ENCODE data around the gene GTF2A1L. TPM values are rescaled to one million over a fixed set of nuclear protein-coding genes. Genes with fewer than 3 reads are reported as not detected.

The GTF2A1L gene, protein sequence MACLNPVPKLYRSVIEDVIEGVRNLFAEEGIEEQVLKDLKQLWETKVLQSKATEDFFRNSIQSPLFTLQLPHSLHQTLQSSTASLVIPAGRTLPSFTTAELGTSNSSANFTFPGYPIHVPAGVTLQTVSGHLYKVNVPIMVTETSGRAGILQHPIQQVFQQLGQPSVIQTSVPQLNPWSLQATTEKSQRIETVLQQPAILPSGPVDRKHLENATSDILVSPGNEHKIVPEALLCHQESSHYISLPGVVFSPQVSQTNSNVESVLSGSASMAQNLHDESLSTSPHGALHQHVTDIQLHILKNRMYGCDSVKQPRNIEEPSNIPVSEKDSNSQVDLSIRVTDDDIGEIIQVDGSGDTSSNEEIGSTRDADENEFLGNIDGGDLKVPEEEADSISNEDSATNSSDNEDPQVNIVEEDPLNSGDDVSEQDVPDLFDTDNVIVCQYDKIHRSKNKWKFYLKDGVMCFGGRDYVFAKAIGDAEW
- not detected for total RNA-seq

DNA sequence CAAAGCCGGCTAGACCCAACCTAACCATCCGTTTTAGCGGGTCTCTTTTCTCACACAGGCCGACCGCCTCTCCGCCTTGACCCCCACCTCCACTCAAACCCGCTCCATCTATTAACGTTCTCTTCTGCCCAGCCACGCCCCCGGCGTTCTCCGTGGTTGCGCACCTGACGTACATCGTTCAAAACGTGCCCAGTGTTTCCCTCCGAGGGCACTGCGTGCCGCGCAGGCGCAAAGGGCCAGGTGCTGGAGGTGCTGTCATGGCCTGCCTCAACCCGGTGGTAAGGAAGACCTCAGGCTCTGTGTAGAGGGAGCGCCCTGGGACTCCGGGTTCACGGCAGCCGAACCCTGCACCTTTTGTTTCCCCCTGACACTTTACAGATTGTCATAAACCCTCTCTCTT is at the start of gene GTF2A1L:
Gene GTF2A1L (plus strand): TSS at position 239 of the 400 bp plus-strand sequence. CDS start 19 bp downstream, at position 258.
- DNase-seq: no peak
- peaks cover 3% of the 10 kb centered on the region for H3K27me3 Mint-ChIP-seq
- H3K4me1 Mint-ChIP-seq (ENCODE audit: low read depth): no peaks in the 10 kb centered on the region
- H3K9me3 Mint-ChIP-seq: peaks cover 5% of the 10 kb centered on the region
- CTCF ChIA-PET: interaction anchor here (1.5 kb wide), 1 partner anchor 17 kb away, joined by 5 read pairs; no protein-coding TSS in a partner anchor
- H3K36me3 Mint-ChIP-seq: no peaks in the 10 kb centered on the region
- intact Hi-C loops (cut with micrococcal nuclease): no loop called here
- H3K4me3 Mint-ChIP-seq: no peak within 1 kb of the TSS
- POLR2A ChIA-PET: no interaction called here
- no peak within 1 kb of the TSS for H3K27ac Mint-ChIP-seq

DNA sequence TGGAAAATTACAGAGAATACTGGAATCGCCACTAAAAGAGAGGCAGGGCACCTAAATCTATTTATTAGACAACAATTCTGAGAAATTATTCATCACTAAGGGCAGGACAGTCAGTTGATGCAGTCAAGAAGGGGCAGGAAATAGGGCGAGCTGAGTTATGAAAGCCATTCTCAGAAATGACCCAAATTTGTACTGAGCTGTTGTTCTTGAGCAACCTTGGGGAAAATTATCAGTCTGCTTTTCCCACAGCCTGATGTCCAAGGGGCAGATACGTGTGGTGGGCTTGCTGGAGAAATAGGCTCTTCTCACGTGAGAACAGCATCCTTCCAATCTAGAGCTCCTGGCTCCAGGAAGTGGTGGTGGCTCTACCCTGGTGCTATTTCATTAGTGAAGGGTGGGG is 49.1 kb upstream of the GTF2A1L start:
- CTCF ChIA-PET: no interaction called here
- no peaks in the 10 kb centered on the region for H3K27me3 Mint-ChIP-seq
- no peak overlapping the region for H3K27ac Mint-ChIP-seq

DNA sequence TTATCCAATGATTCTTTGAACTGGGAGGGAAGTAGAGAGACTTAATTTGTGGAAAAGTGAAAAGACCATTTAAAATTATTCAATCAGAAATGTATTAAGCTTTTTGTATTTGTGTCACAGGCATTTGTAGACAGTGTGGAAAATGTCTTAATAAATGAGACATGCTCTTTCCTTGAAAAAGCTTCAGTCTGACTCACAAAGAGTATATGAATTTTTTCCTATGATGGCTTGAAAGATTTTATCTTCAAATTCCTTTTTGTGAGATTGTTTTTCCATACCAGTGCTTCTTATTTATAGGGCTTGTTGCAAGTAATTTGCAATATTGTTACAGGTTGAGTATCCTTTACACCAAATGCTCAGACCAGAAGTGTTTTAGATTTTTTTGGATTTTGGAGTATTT is 48.2 kb upstream of the GTF2A1L start:
- no peak for DNase-seq
- Mint-ChIP-seq H3K4me3 (no peak overlapping the region), H3K27me3 (no peaks in the 10 kb centered on the region), H3K27ac (no peak overlapping the region), H3K36me3 (no peaks in the 10 kb centered on the region), H3K9me3 (no peaks in the 10 kb centered on the region), H3K4me1 (ENCODE audit: low read depth) (peaks cover 5% of the 10 kb centered on the region)
- CTCF ChIA-PET: no interaction called here
- POLR2A ChIA-PET: no interaction called here
- intact Hi-C loops (cut with micrococcal nuclease): no loop called here

More for the DNA sequence above, 49.1 kb upstream of the GTF2A1L start:
- Mint-ChIP-seq H3K4me3 (no peak overlapping the region), H3K36me3 (no peaks in the 10 kb centered on the region), H3K4me1 (ENCODE audit: low read depth) (peaks cover 4% of the 10 kb centered on the region), H3K9me3 (no peaks in the 10 kb centered on the region)
- intact Hi-C loops (cut with micrococcal nuclease): no loop called here
- no peak for DNase-seq
- POLR2A ChIA-PET: no interaction called here

DNA sequence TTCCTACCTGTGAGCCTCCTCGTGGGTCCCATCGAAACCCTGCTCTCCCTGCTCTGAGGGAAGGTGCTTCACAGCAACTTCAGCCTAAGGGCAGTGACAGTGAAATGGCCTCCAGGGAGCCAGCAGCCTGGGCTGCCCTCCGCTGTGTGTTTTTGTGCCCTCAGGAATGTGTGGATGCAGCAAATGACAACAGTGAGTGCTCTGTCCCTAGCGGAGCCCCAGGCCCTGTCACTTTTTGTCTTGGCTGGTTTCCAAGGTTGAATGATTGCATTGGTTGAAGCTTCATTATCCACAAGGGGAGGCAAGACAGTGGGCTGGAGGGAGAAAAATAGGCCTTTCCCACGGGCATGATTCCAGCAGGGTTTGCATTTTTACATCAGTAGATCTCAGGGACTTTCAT is 44.8 kb upstream of the GTF2A1L start:
- Mint-ChIP-seq H3K27ac (no peak overlapping the region), H3K4me3 (no peak overlapping the region), H3K27me3 (no peaks in the 10 kb centered on the region), H3K4me1 (ENCODE audit: low read depth) (peaks cover 13% of the 10 kb centered on the region), H3K9me3 (no peaks in the 10 kb centered on the region), H3K36me3 (no peaks in the 10 kb centered on the region)
- ChIA-PET POLR2A (no interaction called here), CTCF (no interaction called here)
- no peak for DNase-seq
- intact Hi-C loops (cut with micrococcal nuclease): no loop called here

DNA sequence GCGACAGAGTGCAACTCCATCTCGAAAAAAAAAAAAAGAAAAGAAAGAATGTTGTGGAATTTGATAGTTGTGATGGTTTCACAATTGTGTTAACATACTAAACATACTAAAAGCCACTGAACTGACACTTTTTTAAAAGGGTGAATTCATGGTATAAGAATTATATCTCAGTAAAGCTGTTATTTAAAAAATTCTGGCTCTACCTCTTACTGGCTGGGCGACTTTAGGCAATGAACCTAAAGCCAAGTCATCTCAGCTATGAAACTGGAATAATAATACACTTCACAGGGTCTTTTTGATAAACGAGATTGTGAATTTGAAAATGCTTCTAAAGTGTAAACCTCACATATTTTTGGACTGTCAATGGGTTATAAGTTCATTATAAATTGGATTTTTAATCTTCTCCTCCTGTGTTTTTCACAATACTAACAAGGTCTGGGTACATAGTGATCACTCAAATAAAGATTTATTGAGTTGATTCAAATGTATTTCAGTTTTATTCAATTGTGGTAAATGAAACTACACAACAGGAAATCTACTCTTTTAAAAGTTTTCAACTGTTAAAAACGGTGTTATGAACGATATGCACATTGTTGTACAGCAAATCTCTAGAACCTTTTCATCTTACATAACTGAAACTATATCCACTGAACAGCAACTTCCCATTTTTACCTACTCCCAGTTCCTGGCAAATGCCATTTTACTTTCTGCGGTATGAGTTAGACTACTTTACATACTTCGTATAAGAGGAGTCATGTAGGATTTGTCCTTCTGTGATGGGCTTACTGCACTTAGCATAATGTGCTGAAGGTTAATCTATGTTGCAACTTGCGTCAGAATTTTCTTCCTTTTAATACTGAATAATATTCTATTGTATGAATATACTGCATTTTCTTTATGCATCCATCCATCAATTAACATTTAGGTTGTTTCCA is 43.0 kb upstream of the GTF2A1L start:
- Mint-ChIP-seq H3K9me3 (no peaks in the 10 kb centered on the region), H3K27me3 (no peaks in the 10 kb centered on the region), H3K27ac (no peak overlapping the region), H3K4me3 (no peak overlapping the region), H3K36me3 (no peaks in the 10 kb centered on the region), H3K4me1 (ENCODE audit: low read depth) (peaks cover 9% of the 10 kb centered on the region)
- ChIA-PET POLR2A (no interaction called here), CTCF (no interaction called here)
- intact Hi-C loops (cut with micrococcal nuclease): no loop called here
- DNase-seq: no peak

DNA sequence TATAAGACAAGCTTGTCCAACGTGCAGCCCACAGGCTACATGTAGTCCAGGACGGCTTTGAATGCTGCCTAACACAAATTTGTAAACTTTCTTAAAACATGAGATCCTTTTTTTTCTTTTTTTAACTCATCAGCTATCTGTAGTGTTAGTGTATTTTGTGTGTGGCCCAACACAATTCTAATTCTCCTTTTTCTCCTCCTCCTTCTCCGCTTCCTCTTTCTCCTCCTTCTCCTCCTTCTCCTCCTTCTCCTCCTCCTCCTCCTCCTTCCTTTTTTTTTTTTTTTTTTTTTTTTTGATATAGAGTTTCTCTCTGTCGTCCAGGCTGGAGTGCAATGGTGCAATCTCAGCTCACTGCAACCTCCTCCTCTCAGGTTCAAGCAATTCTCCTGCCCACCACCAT is 39.3 kb upstream of the GTF2A1L start:
- H3K9me3 Mint-ChIP-seq: no peaks in the 10 kb centered on the region
- H3K27ac Mint-ChIP-seq: no peak overlapping the region
- peaks cover 9% of the 10 kb centered on the region for H3K4me1 Mint-ChIP-seq (ENCODE audit: low read depth)
- no peaks in the 10 kb centered on the region for H3K27me3 Mint-ChIP-seq
- intact Hi-C loops (cut with micrococcal nuclease): no loop called here
- H3K4me3 Mint-ChIP-seq: no peak overlapping the region
- no peak for DNase-seq
- ChIA-PET POLR2A (no interaction called here), CTCF (no interaction called here)
- H3K36me3 Mint-ChIP-seq: peaks cover 10% of the 10 kb centered on the region

DNA sequence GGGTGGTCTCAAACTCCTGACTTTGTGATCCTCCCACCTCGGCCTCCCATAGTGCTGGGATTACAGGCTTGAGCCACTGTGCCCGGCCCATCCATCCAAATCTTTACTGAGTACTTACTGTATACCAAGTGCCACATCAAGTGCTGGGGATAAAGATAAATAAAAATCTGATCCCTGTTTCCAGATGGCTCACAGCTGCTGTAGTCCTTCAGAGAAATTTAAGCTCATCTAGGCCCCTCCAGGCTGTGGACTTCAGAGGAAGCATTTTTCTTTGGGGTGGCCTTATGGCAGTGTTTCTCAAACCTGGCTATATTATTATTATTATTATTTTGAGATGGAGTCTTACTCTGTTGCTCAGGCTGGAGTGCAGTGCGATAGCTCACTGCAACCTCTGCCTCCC is 33.7 kb upstream of the GTF2A1L start:
- H3K27ac Mint-ChIP-seq: no peak overlapping the region
- ChIA-PET POLR2A (no interaction called here), CTCF (no interaction called here)
- H3K4me1 Mint-ChIP-seq (ENCODE audit: low read depth): no peaks in the 10 kb centered on the region
- intact Hi-C loops (cut with micrococcal nuclease): no loop called here
- no peak overlapping the region for H3K4me3 Mint-ChIP-seq
- DNase-seq: no peak
- H3K36me3 Mint-ChIP-seq: peaks cover 10% of the 10 kb centered on the region
- no peaks in the 10 kb centered on the region for H3K9me3 Mint-ChIP-seq
- no peaks in the 10 kb centered on the region for H3K27me3 Mint-ChIP-seq

DNA sequence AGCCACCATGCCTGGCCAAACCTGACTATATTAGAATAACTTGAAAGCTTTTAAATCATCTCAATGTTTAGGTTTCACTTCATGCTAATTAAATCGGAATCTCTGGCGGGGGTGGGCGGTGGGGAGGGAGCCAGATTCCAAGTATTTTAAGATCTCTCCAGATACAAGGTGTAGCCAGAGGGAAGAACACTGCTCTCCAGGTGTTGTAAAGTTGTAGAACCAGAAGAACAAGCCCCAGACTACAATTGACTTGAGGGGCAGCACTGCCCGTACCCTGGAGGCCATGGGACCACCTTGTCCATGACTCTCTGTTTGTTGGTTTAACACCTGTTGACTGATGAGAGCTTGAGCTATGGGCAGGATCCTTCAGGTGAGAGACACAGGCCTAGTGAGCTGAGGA is 33.1 kb upstream of the GTF2A1L start:
- H3K4me3 Mint-ChIP-seq: no peak overlapping the region
- no peaks in the 10 kb centered on the region for H3K4me1 Mint-ChIP-seq (ENCODE audit: low read depth)
- no peaks in the 10 kb centered on the region for H3K27me3 Mint-ChIP-seq
- ChIA-PET CTCF (no interaction called here), POLR2A (no interaction called here)
- peaks cover 10% of the 10 kb centered on the region for H3K36me3 Mint-ChIP-seq
- H3K9me3 Mint-ChIP-seq: no peaks in the 10 kb centered on the region
- intact Hi-C loops (cut with micrococcal nuclease): no loop called here
- H3K27ac Mint-ChIP-seq: no peak overlapping the region
- no peak for DNase-seq

DNA sequence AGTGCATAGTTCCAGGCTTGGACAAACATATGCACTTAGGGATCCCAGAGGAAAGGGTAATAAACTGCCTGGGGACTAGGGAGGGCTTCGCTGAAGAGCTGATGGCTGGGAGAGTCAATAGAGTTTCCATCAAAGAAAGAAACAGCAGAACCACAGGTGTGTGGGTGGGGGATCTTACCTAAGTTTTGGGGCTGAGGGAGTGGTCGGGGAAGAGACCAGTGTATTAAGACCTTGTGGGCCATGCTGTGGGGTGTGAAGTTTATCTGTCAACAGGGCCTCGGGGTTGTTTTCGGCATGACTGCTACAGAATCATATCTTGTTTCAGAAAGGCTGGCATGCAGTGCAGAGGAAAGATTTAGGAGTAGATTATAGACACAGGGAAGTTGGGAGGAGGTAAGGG is 31.2 kb upstream of the GTF2A1L start:
- intact Hi-C loops (cut with micrococcal nuclease): no loop called here
- Mint-ChIP-seq H3K9me3 (no peaks in the 10 kb centered on the region), H3K4me1 (ENCODE audit: low read depth) (no peaks in the 10 kb centered on the region), H3K4me3 (no peak overlapping the region), H3K36me3 (peaks cover 2% of the 10 kb centered on the region), H3K27ac (no peak overlapping the region), H3K27me3 (no peaks in the 10 kb centered on the region)
- ChIA-PET CTCF (no interaction called here), POLR2A (no interaction called here)
- DNase-seq: no peak

DNA sequence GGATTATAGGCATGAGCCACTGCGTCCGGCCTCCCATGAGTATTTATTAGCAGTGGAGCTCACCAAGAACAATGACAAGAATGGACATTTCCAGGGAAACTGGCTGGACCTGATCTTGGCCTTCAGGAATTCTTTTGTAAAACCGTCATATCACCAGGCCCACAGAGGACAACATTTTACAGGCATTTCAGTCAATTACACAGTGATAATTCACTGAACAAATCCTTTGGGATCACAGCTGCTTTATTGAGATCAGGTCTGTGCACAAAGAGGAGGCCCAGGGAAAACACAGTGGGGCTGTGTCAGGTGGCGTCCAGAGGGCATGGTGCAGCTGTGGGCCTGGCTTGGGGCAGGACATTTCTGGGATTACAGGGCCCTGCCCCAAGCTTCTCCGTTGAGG is 30.1 kb upstream of the GTF2A1L start:
- ChIA-PET CTCF (interaction anchor here (1.5 kb wide), 1 partner anchor 51 kb away, joined by 4 read pairs; no protein-coding TSS in a partner anchor), POLR2A (no interaction called here)
- H3K4me3 Mint-ChIP-seq: no peak overlapping the region
- H3K9me3 Mint-ChIP-seq: no peaks in the 10 kb centered on the region
- no peak overlapping the region for H3K27ac Mint-ChIP-seq
- H3K27me3 Mint-ChIP-seq: no peaks in the 10 kb centered on the region
- intact Hi-C loops (cut with micrococcal nuclease): no loop called here
- DNase-seq: no peak
- no peaks in the 10 kb centered on the region for H3K4me1 Mint-ChIP-seq (ENCODE audit: low read depth)
- H3K36me3 Mint-ChIP-seq: no peaks in the 10 kb centered on the region

DNA sequence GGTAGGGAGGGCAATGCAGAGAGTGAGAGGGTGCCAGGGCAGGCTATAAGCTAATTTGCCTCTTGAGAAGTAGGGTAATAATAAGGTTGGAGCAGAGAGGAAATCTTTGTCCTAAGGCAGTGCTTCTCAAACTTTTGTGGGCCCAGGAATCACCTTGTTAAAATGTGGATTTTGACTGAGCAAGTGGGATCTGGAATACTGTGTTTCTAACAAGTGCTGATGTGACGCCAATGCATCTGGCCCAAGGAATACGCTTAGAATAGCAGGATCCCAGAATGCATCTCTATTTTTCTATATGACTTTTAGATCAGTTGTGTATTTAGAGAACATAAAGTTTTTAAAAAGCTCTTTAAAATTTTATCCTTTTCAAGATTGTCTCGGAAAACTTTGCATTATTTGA is 29.7 kb upstream of the GTF2A1L start:
- no peak for DNase-seq
- CTCF ChIA-PET: interaction anchor here (1.5 kb wide), 1 partner anchor 52 kb away, joined by 4 read pairs; no protein-coding TSS in a partner anchor
- no peak overlapping the region for H3K27ac Mint-ChIP-seq
- POLR2A ChIA-PET: no interaction called here
- no peaks in the 10 kb centered on the region for H3K4me1 Mint-ChIP-seq (ENCODE audit: low read depth)
- H3K36me3 Mint-ChIP-seq: no peaks in the 10 kb centered on the region
- no peaks in the 10 kb centered on the region for H3K27me3 Mint-ChIP-seq
- intact Hi-C loops (cut with micrococcal nuclease): no loop called here
- H3K9me3 Mint-ChIP-seq: no peaks in the 10 kb centered on the region
- no peak overlapping the region for H3K4me3 Mint-ChIP-seq

DNA sequence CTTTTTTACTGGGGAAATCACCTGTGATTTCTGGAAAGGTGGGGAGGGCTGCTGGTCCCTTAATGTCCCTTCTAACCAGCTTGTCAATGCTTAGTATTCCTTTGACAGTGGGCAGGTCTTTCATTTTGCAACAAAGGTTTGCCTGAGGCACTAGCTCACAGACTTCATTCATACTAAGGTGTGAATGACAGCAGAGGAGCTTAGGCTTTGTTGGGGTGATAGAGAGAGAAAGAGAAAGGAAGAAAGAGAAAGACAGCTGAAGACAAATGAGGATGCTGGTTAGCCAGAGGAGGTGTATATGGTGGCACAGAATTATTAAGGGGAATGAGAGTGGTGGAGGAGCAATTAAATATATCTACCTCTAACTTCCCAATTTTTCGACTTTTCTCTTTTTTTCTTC is 28.9 kb upstream of the GTF2A1L start:
- H3K4me1 Mint-ChIP-seq (ENCODE audit: low read depth): no peaks in the 10 kb centered on the region
- CTCF ChIA-PET: interaction anchor here (1.5 kb wide), 1 partner anchor 53 kb away, joined by 4 read pairs; no protein-coding TSS in a partner anchor
- intact Hi-C loops (cut with micrococcal nuclease): no loop called here

More for the DNA sequence above, 28.9 kb upstream of the GTF2A1L start:
- Mint-ChIP-seq H3K9me3 (no peaks in the 10 kb centered on the region), H3K27ac (no peak overlapping the region), H3K27me3 (no peaks in the 10 kb centered on the region), H3K4me3 (no peak overlapping the region), H3K36me3 (no peaks in the 10 kb centered on the region)
- DNase-seq: no peak
- POLR2A ChIA-PET: no interaction called here
